ENCODE results near the gene MAN2A2. TPM values are rescaled to one million over a fixed set of nuclear protein-coding genes. Genes with fewer than 3 reads are reported as not detected.

MAN2A2 gene
- total and polyA plus RNA-seq, 9 of the 15 experiments (the other 6 are each of a cell fraction or from before 2014, with no cell fraction given), result 7.3 to 151 (median 43.4) TPM

DNA sequence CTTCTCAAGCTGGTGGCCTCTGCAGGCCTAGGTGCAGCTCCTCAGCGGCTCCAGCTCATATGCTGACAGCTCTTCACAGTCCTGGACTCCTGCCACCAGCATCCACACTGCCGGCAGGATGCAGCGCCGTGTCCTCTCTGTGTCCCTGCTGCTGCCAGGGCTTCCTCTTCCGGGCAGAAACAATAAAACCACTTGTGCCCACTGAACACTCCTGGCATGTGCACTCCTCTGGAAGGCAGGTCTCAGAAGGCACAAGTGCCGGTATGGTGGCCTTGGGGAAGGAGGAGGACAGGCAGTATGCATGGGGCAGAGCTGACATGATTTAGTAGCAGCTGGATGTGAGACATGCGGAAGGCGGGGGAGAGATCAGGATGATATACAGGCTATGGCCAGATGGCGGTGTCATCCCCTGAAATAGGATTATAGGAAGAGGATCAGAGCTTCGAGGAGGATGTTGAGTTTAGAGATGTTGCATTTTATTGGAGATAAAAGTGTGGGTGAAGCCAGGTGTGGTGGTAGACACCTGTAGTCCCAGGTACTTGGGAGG is 7.5 kb upstream of the MAN2A2 start (continued):
- TF ChIP-seq SP1 (CRISPR knock-in tag; IDR thresholded peaks at IDR 0.05), result peak; percentile 53; the same call in 1 of the 2 replicates
- TF ChIP-seq, protein P1, sequence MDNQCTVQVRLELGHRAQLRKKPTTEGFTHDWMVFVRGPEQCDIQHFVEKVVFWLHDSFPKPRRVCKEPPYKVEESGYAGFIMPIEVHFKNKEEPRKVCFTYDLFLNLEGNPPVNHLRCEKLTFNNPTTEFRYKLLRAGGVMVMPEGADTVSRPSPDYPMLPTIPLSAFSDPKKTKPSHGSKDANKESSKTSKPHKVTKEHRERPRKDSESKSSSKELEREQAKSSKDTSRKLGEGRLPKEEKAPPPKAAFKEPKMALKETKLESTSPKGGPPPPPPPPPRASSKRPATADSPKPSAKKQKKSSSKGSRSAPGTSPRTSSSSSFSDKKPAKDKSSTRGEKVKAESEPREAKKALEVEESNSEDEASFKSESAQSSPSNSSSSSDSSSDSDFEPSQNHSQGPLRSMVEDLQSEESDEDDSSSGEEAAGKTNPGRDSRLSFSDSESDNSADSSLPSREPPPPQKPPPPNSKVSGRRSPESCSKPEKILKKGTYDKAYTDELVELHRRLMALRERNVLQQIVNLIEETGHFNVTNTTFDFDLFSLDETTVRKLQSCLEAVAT (IDR thresholded peaks at IDR 0.05), result no peak
- no peak for TF ChIP-seq NR2C2 (CRISPR knock-in tag; IDR thresholded peaks at IDR 0.05)
- TF ChIP-seq NR2C2 (tag; IDR thresholded peaks at IDR 0.05), result no peak
- TF ChIP-seq CBX1 (IDR thresholded peaks at IDR 0.05; ENCODE audit: low read depth), result no peak
- TF ChIP-seq RBBP5 (IDR thresholded peaks at IDR 0.05; ENCODE audit: borderline replicate concordance, insufficient read depth, low read length, poor library complexity, severe bottlenecking), result no peak
- TF ChIP-seq PHF20 (IDR thresholded peaks at IDR 0.05; ENCODE audit: partially characterized antibody), result peak; percentile 39
- no peak for TF ChIP-seq CEBPB (tag; IDR thresholded peaks at IDR 0.05)
- TF ChIP-seq, protein P2, sequence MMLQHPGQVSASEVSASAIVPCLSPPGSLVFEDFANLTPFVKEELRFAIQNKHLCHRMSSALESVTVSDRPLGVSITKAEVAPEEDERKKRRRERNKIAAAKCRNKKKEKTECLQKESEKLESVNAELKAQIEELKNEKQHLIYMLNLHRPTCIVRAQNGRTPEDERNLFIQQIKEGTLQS (IDR thresholded peaks at IDR 0.05), result peak; percentile 33; the same call in 1 of the 2 replicates
- TF ChIP-seq, protein P2 (CRISPR knock-in tag; conservative IDR thresholded peaks at IDR 0.05), result no peak
- no peak for TF ChIP-seq ZSCAN32 (CRISPR knock-in tag; IDR thresholded peaks at IDR 0.05)
- no peak for TF ChIP-seq GTF2A2 (tag; IDR thresholded peaks at IDR 0.05)
- TF ChIP-seq, protein P3, sequence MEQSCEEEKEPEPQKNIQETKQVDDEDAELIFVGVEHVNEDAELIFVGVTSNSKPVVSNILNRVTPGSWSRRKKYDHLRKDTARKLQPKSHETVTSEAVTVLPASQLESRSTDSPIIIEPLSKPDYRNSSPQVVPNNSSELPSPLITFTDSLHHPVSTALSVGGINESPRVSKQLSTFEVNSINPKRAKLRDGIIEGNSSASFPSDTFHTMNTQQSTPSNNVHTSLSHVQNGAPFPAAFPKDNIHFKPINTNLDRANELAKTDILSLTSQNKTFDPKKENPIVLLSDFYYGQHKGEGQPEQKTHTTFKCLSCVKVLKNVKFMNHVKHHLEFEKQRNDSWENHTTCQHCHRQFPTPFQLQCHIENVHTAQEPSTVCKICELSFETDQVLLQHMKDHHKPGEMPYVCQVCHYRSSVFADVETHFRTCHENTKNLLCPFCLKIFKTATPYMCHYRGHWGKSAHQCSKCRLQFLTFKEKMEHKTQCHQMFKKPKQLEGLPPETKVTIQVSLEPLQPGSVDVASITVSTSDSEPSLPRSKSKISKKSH (CRISPR knock-in tag; IDR thresholded peaks at IDR 0.05), result no peak
- TF ChIP-seq NR1H2 (CRISPR knock-in tag; IDR thresholded peaks at IDR 0.05), result no peak
- TF ChIP-seq, protein P4, sequence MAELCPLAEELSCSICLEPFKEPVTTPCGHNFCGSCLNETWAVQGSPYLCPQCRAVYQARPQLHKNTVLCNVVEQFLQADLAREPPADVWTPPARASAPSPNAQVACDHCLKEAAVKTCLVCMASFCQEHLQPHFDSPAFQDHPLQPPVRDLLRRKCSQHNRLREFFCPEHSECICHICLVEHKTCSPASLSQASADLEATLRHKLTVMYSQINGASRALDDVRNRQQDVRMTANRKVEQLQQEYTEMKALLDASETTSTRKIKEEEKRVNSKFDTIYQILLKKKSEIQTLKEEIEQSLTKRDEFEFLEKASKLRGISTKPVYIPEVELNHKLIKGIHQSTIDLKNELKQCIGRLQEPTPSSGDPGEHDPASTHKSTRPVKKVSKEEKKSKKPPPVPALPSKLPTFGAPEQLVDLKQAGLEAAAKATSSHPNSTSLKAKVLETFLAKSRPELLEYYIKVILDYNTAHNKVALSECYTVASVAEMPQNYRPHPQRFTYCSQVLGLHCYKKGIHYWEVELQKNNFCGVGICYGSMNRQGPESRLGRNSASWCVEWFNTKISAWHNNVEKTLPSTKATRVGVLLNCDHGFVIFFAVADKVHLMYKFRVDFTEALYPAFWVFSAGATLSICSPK (IDR thresholded peaks at IDR 0.05; ENCODE audit: borderline replicate concordance), result no peak
- no peak for TF ChIP-seq ARID2 (IDR thresholded peaks at IDR 0.05)
- TF ChIP-seq, protein P5, sequence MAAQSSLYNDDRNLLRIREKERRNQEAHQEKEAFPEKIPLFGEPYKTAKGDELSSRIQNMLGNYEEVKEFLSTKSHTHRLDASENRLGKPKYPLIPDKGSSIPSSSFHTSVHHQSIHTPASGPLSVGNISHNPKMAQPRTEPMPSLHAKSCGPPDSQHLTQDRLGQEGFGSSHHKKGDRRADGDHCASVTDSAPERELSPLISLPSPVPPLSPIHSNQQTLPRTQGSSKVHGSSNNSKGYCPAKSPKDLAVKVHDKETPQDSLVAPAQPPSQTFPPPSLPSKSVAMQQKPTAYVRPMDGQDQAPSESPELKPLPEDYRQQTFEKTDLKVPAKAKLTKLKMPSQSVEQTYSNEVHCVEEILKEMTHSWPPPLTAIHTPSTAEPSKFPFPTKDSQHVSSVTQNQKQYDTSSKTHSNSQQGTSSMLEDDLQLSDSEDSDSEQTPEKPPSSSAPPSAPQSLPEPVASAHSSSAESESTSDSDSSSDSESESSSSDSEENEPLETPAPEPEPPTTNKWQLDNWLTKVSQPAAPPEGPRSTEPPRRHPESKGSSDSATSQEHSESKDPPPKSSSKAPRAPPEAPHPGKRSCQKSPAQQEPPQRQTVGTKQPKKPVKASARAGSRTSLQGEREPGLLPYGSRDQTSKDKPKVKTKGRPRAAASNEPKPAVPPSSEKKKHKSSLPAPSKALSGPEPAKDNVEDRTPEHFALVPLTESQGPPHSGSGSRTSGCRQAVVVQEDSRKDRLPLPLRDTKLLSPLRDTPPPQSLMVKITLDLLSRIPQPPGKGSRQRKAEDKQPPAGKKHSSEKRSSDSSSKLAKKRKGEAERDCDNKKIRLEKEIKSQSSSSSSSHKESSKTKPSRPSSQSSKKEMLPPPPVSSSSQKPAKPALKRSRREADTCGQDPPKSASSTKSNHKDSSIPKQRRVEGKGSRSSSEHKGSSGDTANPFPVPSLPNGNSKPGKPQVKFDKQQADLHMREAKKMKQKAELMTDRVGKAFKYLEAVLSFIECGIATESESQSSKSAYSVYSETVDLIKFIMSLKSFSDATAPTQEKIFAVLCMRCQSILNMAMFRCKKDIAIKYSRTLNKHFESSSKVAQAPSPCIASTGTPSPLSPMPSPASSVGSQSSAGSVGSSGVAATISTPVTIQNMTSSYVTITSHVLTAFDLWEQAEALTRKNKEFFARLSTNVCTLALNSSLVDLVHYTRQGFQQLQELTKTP (IDR thresholded peaks at IDR 0.05; ENCODE audit: low read depth in 1 of 2, partially characterized antibody in 2 of 2), result peak in 1 of 2 experiments; percentile 50
- no peak for TF ChIP-seq BDP1 (IDR thresholded peaks at IDR 0.05; ENCODE audit: insufficient read depth, insufficient read length)
